RWPE2 (cell line): ENCODE measurements around the gene ADAMTS13.

Experiments used
- ATAC-seq: fragments of 200-7000 bp; cut with Tn5 transposase; 3 replicates; pipeline ENCODE4 v1.9.1; 2021; ENCODE audit warnings: low read depth
- DNase-seq: peaks from one replicate; pipeline ENCODE4 v3.0.0-alpha.2; 2020; ENCODE audit warnings: low spot score
- H3K27ac ChIP-seq: fragments of 450-650 bp; 2 replicates; pipeline ENCODE4 v1.5.1; 2017; ENCODE audit warnings: mild to moderate bottlenecking; ENCODE audit not compliant: poor library complexity, severe bottlenecking
- H3K27me3 ChIP-seq: fragments of 250-450 bp; sonication (Bioruptor Pico); 2 replicates; pipeline ENCODE4 v1.5.1; 2021; ENCODE audit warnings: mild to moderate bottlenecking, moderate library complexity; ENCODE audit not compliant: insufficient read depth, poor library complexity, severe bottlenecking
- H3K36me3 ChIP-seq: fragments of 250-450 bp; sonication (Bioruptor Pico); 2 replicates; pipeline ENCODE4 v1.5.1; 2020; ENCODE audit warnings: low read depth, mild to moderate bottlenecking, moderate library complexity
- H3K4me1 ChIP-seq: fragments of 250-450 bp; sonication (Bioruptor Pico); 2 replicates; pipeline ENCODE4 v1.5.1; 2021; ENCODE audit warnings: mild to moderate bottlenecking, moderate library complexity; ENCODE audit not compliant: insufficient read depth, poor library complexity, severe bottlenecking
- H3K4me3 ChIP-seq: fragments of 250-450 bp; sonication (Bioruptor Pico); 2 replicates; pipeline ENCODE4 v1.5.1; 2021; ENCODE audit warnings: mild to moderate bottlenecking, moderate library complexity; ENCODE audit not compliant: severe bottlenecking
- H3K9me3 ChIP-seq: fragments of 250-450 bp; sonication (Bioruptor Pico); 2 replicates; pipeline ENCODE4 v1.5.1; 2021; ENCODE audit warnings: mild to moderate bottlenecking, moderate library complexity; ENCODE audit not compliant: severe bottlenecking
- TF ChIP-seq, protein P1 (sequence below): fragments of 450-650 bp; IDR thresholded peaks from one replicate; pipeline ENCODE4 v1.5.1; 2017; ENCODE audit warnings: mild to moderate bottlenecking, moderate library complexity; ENCODE audit not compliant: poor library complexity, severe bottlenecking

ADAMTS13 gene

DNA sequence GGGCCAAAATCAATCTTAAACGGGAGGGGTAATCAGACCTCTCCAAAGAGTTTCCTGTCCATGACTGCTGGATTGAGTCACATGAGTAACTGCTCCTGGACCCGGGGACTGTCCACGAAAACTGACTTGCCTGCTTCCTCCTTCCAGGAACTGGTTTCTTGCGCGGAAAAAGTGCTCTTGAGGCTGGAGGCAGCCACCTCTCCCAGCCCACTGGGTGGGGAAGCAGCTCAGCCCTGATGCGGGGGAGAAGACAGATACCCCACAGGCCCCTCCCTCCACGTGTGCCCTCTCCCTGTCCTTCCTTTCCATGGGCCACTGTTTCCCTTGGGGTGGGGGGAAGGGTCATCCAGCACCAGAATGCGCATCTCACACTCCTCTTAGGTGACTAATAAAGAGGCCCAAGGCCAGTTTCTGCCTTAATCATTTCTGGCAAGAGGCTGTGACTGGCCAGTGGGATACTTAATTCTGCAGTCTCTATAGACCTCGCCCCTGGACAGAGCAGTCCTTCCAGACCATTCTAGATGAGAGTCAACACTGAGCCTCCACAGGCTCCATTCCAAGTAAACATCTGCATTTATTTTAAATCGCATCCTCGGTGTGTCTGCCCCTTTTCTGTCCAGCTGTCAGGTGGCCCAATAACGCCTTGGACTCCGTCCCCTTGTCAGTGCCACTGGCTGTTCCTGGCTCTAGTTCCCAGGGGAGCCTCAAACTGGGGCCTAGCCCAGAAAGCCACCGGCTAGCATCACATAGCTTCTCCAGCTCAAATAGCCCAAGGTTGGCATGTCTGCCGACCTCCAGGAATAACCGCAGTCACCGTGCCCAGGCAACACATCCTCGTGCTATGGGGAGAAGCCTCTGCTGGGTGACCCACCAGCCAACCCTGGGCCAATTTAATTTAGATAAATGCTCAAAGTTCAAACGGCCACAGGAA, 16.4 kb upstream of the ADAMTS13 start:
- H3K36me3 ChIP-seq = peaks cover 58% of the 10 kb centered on the region
- H3K4me1 ChIP-seq = no peaks in the 10 kb centered on the region
- ATAC-seq (no peak; the same call in 2 of the 3 replicates), DNase-seq (no peak)
- H3K27me3 ChIP-seq = no peaks in the 10 kb centered on the region
- H3K9me3 ChIP-seq = no peaks in the 10 kb centered on the region
- no peak overlapping the region for H3K4me3 ChIP-seq
- TF ChIP-seq, protein P1, sequence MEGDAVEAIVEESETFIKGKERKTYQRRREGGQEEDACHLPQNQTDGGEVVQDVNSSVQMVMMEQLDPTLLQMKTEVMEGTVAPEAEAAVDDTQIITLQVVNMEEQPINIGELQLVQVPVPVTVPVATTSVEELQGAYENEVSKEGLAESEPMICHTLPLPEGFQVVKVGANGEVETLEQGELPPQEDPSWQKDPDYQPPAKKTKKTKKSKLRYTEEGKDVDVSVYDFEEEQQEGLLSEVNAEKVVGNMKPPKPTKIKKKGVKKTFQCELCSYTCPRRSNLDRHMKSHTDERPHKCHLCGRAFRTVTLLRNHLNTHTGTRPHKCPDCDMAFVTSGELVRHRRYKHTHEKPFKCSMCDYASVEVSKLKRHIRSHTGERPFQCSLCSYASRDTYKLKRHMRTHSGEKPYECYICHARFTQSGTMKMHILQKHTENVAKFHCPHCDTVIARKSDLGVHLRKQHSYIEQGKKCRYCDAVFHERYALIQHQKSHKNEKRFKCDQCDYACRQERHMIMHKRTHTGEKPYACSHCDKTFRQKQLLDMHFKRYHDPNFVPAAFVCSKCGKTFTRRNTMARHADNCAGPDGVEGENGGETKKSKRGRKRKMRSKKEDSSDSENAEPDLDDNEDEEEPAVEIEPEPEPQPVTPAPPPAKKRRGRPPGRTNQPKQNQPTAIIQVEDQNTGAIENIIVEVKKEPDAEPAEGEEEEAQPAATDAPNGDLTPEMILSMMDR = no peak
- H3K27ac ChIP-seq = no peak overlapping the region

DNA sequence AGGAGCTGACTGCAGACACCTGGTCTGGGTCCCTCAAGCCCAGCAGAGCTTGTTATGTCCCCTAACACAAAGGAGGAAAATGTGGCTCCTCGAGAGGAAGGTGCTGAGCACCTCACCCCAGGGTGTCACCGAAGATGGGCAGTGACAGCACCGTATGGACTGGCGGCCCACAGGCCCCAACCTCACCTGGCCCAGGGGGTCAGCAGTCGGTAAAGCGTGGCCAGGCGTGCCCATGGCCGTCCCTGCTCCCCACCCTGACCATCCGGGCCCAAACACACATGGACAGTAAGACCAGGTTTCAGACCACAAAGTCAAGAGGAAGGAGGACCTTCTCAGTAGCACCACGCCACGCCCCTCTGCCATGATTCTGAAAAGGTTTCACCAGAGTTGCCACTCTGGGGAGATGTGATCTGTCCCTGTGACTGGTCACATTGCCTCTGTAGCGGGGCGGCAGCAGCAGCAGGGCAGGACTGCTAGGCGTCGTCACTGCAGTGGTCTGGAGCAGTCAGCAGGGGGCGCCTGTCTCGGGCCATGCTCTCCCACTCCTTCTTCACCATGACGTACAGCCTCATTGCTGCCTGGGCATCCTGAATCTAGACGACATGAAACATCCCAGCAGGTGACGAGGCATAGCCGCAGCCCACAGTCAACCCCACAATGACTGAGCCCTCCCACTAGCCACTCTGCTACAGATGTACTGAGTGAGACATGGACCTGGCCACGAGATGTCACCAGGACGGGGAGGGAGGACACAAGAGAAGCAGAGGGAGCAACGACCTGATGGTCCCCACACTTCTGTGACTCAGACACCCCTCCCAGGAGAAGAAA, 15.5 kb upstream of the ADAMTS13 start:
- TF ChIP-seq, protein P1 = peak; percentile 77
- ATAC-seq (peak; percentile 48), DNase-seq (peak; percentile 59)
- Histone ChIP-seq H3K4me1 (no peaks in the 10 kb centered on the region), H3K4me3 (no peak overlapping the region), H3K36me3 (peaks cover 67% of the 10 kb centered on the region), H3K27ac (no peak overlapping the region), H3K27me3 (no peaks in the 10 kb centered on the region), H3K9me3 (no peaks in the 10 kb centered on the region)

DNA sequence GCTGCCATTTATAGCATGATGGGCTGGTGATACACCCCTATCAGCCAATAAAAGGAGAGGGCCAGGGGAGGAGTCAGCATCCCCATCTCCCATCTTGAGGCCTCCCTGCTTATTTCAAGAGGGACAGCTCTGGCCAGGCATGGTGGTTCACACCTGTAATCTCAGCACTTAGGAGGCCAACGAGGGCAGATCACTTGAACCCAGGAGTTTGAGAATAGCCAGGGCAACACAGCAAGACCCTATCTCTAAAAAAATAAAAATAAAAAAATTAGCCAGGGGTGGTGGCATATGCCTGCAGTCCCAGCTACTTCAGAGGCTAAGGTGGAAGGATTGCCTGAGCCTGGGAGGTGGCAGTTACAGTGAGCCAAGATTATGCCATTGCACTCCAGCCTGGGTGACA, 14.1 kb upstream of the ADAMTS13 start:
- no peak for DNase-seq
- no peaks in the 10 kb centered on the region for H3K4me1 ChIP-seq
- TF ChIP-seq, protein P1 = no peak
- no peak for ATAC-seq
- peaks cover 78% of the 10 kb centered on the region for H3K36me3 ChIP-seq
- H3K4me3 ChIP-seq = no peak overlapping the region
- no peak overlapping the region for H3K27ac ChIP-seq
- H3K9me3 ChIP-seq = no peaks in the 10 kb centered on the region
- no peaks in the 10 kb centered on the region for H3K27me3 ChIP-seq

DNA sequence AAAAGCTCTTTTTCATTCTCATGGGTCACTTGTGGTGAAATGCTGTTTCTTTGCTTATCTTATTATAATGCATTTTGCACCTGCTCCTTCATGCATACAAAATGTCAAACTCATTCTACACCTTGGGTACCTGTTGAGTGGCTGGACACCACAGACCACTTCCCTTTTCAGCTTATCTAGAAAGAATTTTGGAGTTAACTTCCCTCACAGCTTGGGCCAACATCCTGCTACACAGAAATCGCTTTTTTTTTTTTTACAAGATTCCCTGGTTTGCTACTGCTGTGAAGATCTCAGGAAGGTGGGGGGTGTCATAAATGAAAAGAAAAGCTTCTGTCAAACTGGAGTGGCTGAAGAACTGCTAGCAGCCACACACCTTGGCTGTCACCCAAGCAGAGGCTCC, 7.0 kb upstream of the ADAMTS13 start:
- Histone ChIP-seq H3K9me3 (no peaks in the 10 kb centered on the region), H3K27me3 (no peaks in the 10 kb centered on the region), H3K4me1 (no peaks in the 10 kb centered on the region), H3K4me3 (no peak overlapping the region), H3K36me3 (peaks cover 62% of the 10 kb centered on the region), H3K27ac (no peak overlapping the region)
- TF ChIP-seq, protein P1 = no peak
- no peak for DNase-seq
- no peak for ATAC-seq
